HUES64 (cell line): ENCODE data around the gene OSGIN1.

ENCODE experiments used
- H3K27ac ChIP-seq: 2 replicates; pipeline ENCODE4 v1.7.0; 2013; ENCODE audit warnings: low read depth, low read length, inconsistent platforms
- H3K27me3 ChIP-seq: 2 replicates; pipeline ENCODE4 v1.6.1; 2013; ENCODE audit warnings: mild to moderate bottlenecking, low read length; ENCODE audit not compliant: insufficient read depth
- H3K36me3 ChIP-seq: 2 replicates; pipeline ENCODE4 v1.6.1; 2013; ENCODE audit warnings: mild to moderate bottlenecking, low read length; ENCODE audit not compliant: insufficient read depth
- H3K4me1 ChIP-seq: 2 replicates; pipeline ENCODE4 v1.6.1; 2013; ENCODE audit warnings: mild to moderate bottlenecking, low read length, moderate library complexity; ENCODE audit not compliant: insufficient read depth
- H3K4me3 ChIP-seq: 2 replicates; pipeline ENCODE4 v1.5.1; 2013; ENCODE audit warnings: mild to moderate bottlenecking, low read length, moderate library complexity
- H3K9ac ChIP-seq: 2 replicates; pipeline ENCODE4 v1.6.1; 2013; ENCODE audit warnings: mild to moderate bottlenecking, low read depth, low read length
- H3K9me3 ChIP-seq: 2 replicates; pipeline ENCODE4 v1.6.1; 2013; ENCODE audit warnings: low read depth, low read length; ENCODE audit not compliant: insufficient read depth
- WGBS: fragments of 150-250, 120-280 bp; methylation state at CpG from one replicate; pipeline ENCODE4 v1.1.7; 2013; ENCODE audit warnings: missing lambda C conversion rate; 5-methylcytosine and 5-hydroxymethylcytosine counted together

OSGIN1 gene

DNA sequence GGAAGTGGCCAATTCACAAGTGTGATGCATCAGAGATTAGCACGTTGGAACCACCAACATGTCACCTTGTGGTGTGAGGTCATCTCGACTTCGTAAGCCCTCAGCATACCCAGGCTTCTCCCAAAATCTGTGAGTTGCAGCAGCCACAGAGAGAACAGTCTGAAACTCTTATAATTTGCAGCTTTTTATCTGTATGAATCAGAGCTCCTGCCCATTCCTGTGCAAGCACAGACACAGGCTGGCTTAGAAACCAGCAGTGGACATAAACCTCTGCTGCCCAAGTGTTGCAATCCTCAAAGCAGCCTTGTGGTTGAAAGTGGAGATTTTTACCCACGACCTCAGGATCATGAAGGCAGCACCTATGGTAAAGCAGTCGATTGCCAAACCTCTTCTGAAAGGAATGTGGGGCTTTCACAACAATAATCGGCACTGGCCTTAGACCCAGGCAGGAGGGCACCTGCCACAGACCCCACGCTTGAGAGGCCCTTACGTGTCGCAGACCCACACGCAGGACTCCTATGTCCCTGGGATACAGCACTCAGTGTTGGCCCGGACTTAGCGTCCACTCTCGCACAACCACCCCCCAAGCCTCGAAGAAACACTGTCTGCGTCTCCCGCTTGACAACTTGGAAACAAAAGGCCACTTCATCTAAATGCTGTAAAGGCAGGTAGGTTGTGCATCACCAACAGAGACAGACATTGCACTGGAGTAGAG lies 24.5 kb upstream of the OSGIN1 start:
- Histone ChIP-seq H3K36me3 (no peaks in the 10 kb centered on the region), H3K4me1 (peaks cover 5% of the 10 kb centered on the region; the same call in 1 of the 2 replicates), H3K27me3 (no peaks in the 10 kb centered on the region), H3K9ac (no peak overlapping the region), H3K4me3 (no peak overlapping the region), H3K27ac (no peak overlapping the region), H3K9me3 (no peaks in the 10 kb centered on the region)
- WGBS = 90% methylated on average over 16 of the region's 16 CpGs

DNA sequence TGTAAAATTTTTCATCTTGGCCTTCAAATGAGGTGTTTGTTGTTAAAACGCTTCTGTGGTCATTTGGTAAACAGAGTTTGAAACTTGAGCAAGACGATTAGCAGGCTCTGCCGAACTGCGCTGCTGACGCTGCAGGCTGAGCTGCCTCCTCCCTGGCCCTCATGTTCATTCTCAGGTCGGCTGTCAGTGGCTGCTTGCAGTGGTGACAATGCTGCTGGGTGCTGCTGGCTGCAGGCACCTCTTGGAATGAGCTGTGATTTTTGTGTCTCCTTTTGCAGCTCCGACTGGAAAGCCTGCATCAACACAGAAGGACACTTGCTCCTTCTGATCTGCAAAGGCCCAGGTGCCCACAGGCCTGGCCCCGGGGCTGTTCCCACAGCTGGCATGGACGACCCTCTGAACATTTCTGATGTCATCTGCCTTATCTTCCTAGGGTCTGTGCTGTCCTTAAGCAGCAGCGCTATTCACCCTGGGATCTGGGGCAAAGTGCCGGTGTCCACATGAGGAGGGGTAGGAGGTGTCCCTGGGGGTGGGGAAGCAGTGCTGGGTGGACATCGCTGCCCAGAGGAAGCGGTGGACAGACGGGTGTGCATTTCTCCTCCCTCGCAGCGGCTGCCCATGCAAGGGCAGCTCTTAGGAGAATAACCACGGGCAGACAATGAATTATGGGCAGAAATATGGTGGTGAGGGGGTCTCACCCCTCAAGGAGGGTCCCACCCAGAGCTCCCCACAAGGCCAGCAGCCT lies 23.1 kb upstream of the OSGIN1 start:
- no peaks in the 10 kb centered on the region for H3K27me3 ChIP-seq
- no peak overlapping the region for H3K27ac ChIP-seq
- no peak overlapping the region for H3K4me3 ChIP-seq
- H3K36me3 ChIP-seq = no peaks in the 10 kb centered on the region
- H3K9me3 ChIP-seq = no peaks in the 10 kb centered on the region
- peaks cover 5% of the 10 kb centered on the region; the same call in 1 of the 2 replicates for H3K4me1 ChIP-seq
- WGBS = 92% methylated on average over 17 of the region's 17 CpGs
- no peak overlapping the region for H3K9ac ChIP-seq

DNA sequence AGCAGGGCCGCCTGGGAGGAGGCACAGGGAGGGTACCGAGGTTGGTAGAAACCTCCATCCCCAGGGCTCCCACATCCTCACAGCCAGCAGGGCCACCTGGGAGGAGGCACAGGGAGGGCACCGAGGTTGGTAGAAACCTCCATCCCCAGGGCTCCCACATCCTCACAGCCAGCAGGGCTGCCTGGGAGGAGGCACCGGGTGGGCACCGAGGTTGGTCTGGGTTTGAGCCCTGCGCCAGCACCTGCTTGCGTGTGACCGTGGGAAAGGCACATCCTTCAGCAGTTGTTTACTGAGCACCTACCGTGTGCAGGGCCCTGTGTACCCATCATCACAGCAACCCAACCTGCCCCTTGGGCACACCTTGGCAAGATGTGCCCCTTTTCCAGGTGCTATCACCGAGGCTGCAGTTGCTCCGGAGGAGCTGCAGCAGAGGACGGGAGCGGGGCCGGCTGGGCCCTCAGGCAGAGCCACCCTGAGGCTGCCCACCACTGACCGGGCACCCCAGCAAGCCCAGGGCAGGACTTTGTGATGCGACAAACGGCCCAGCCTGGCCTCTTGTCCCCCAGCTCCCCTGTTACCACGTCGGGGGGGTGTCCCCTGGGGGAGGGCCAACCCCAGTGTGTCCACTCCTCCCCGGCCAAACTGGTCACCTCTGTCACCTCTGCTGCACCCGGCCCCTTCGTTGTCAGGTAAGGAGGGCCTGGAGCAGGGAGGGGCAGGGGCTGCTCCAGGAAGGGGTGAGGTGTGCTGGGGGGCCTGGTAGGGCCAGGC lies 22.1 kb upstream of the OSGIN1 start:
- no peak overlapping the region for H3K27ac ChIP-seq
- H3K4me3 ChIP-seq = no peak overlapping the region
- H3K4me1 ChIP-seq = peaks cover 5% of the 10 kb centered on the region; the same call in 1 of the 2 replicates
- no peaks in the 10 kb centered on the region for H3K27me3 ChIP-seq
- H3K36me3 ChIP-seq = no peaks in the 10 kb centered on the region
- 93% methylated on average over 22 of the region's 22 CpGs for WGBS
- no peak overlapping the region for H3K9ac ChIP-seq
- H3K9me3 ChIP-seq = no peaks in the 10 kb centered on the region

GRCh38 chr16:83931556-83931955 lies 21.5 kb upstream of the OSGIN1 start:
- Histone ChIP-seq H3K9me3 (no peaks in the 10 kb centered on the region), H3K9ac (no peak overlapping the region), H3K4me3 (no peak overlapping the region), H3K36me3 (no peaks in the 10 kb centered on the region), H3K27me3 (no peaks in the 10 kb centered on the region), H3K27ac (no peak overlapping the region), H3K4me1 (peaks cover 5% of the 10 kb centered on the region; the same call in 1 of the 2 replicates)
- WGBS = 92% methylated on average over 17 of the region's 17 CpGs

- Histone ChIP-seq H3K9ac (no peak overlapping the region), H3K27me3 (no peaks in the 10 kb centered on the region), H3K27ac (no peak overlapping the region), H3K36me3 (no peaks in the 10 kb centered on the region), H3K4me3 (no peak overlapping the region), H3K9me3 (no peaks in the 10 kb centered on the region), H3K4me1 (peaks cover 3% of the 10 kb centered on the region; the same call in 1 of the 2 replicates)
- 94% methylated on average over 11 of the region's 11 CpGs for WGBS
Observed at GRCh38 chr16:83932304-83932703, 20.7 kb upstream of the OSGIN1 start.

DNA sequence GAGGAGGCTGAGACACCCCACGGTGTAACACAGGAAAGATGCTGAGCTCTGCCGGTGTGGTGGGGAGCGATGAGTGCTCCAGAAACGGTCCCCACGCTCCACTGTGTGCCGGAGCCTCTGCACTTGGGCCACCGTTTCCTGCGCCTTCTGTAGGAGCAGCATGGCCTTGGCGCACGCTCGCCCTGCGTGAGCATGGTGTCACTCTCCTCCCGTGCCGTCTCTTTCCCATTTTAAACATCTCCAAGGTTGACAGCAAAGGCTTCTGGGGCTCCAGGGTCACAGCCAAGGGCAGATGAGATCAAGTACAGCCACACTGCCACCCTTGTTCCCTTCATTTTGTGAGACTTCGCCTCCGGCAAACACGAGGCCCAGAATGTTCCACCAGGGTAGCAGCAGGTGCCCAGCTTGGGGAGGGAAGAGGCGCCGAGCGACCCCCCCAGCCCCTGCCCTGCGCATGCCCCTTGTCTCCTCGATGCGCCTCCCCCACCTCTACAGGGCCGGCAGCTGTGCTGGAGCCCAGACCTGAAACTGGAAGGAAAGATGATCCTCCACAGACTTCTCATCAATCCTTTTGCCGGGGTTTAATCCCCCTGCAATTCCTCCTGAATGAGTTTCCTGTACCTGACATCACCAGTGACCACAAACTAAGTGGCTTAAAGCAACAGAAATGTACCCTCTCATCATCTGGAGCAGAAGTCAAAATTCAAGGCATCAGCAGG lies 19.9 kb upstream of the OSGIN1 start:
- no peak overlapping the region for H3K9ac ChIP-seq
- 93% methylated on average over 25 of the region's 25 CpGs for WGBS
- no peak overlapping the region for H3K27ac ChIP-seq

GRCh38 chr16:83933885-83934683 lies 19.0 kb upstream of the OSGIN1 start:
- Histone ChIP-seq H3K9me3 (no peaks in the 10 kb centered on the region), H3K27me3 (no peaks in the 10 kb centered on the region), H3K4me3 (no peak overlapping the region), H3K4me1 (no peaks in the 10 kb centered on the region), H3K27ac (no peak overlapping the region), H3K36me3 (no peaks in the 10 kb centered on the region), H3K9ac (no peak overlapping the region)
- WGBS = 90% methylated on average over 28 of the region's 28 CpGs

More for the DNA sequence above, 19.9 kb upstream of the OSGIN1 start:
- Histone ChIP-seq H3K4me3 (no peak overlapping the region), H3K4me1 (no peaks in the 10 kb centered on the region), H3K9me3 (no peaks in the 10 kb centered on the region), H3K36me3 (no peaks in the 10 kb centered on the region), H3K27me3 (no peaks in the 10 kb centered on the region)

- Histone ChIP-seq H3K27me3 (no peaks in the 10 kb centered on the region), H3K9ac (no peak overlapping the region), H3K27ac (no peak overlapping the region), H3K36me3 (no peaks in the 10 kb centered on the region), H3K4me3 (no peak overlapping the region), H3K4me1 (no peaks in the 10 kb centered on the region), H3K9me3 (no peaks in the 10 kb centered on the region)
- WGBS = 88% methylated on average over 12 of the region's 12 CpGs
Observed at GRCh38 chr16:83934684-83934977, 18.4 kb upstream of the OSGIN1 start.

DNA sequence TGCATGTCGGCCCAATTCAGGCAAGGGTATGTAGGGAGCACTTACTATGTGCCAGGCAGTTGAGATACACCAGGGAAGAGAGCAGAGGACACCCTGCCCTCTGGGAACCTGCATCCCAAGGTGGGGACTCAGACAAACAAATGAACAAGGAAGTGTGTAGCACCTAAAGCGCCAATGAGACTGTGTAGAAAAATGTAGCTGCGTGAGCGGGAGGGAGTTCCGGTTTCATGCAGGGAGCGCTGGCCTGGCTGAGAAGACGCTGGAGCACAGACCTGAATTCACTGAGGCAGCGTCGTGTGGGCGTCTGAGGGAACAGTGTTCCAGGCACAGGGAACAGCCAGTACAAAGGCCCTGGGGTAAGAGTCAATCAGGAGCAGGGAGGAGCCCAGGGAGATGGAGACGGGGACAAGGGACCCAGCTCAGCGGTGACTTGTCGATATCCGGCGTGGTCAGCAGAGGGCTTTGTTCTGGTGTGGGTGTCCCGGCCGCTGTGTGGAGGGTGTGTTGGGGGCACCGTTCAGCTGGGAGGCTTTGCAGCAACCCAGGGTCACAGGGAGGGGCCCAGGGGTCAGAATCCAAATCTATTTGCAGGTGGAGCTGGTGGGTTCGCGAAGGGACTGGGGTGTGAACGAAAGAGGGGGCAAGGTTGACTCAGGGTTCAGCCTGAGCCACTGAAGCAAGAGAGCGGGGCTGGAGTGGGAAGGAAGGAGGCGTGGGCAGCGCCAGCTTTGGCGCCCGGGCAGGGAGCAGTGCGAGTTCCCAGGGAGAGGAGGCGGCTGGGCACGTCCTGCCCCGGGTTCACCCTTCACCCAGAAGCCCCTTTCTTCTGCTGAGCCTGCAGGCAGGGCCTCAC lies 17.8 kb upstream of the OSGIN1 start:
- H3K27ac ChIP-seq = no peak overlapping the region
- H3K36me3 ChIP-seq = no peaks in the 10 kb centered on the region
- 91% methylated on average over 30 of the region's 30 CpGs for WGBS
- no peaks in the 10 kb centered on the region for H3K27me3 ChIP-seq
- H3K9ac ChIP-seq = no peak overlapping the region
- H3K9me3 ChIP-seq = no peaks in the 10 kb centered on the region
- no peaks in the 10 kb centered on the region for H3K4me1 ChIP-seq
- no peak overlapping the region for H3K4me3 ChIP-seq

- no peaks in the 10 kb centered on the region for H3K36me3 ChIP-seq
- WGBS = 92% methylated on average over 10 of the region's 10 CpGs
- no peaks in the 10 kb centered on the region for H3K9me3 ChIP-seq
- no peak overlapping the region for H3K27ac ChIP-seq
- H3K9ac ChIP-seq = no peak overlapping the region
- H3K4me1 ChIP-seq = no peaks in the 10 kb centered on the region
- H3K4me3 ChIP-seq = no peak overlapping the region
- H3K27me3 ChIP-seq = no peaks in the 10 kb centered on the region
Observed at GRCh38 chr16:83935858-83936255, 17.2 kb upstream of the OSGIN1 start.
